H9 (cell line): Measurements from ENCODE around the gene COL4A6. TPM values are rescaled to one million over a fixed set of nuclear protein-coding genes. Genes with fewer than 3 reads are reported as not detected.

Source experiments
- DNase-seq: peaks from one replicate; pipeline ENCODE4 v3.0.0-alpha.2; 2017
- H2AFZ ChIP-seq: one replicate; pipeline ENCODE4 v1.6.1; 2013; ENCODE audit warnings: mild to moderate bottlenecking, low read length, control low read depth, moderate library complexity
- H2AK5ac ChIP-seq: 2 replicates; pipeline ENCODE4 v1.6.1; 2013; ENCODE audit warnings: low read length, control low read depth, mixed read lengths; ENCODE audit not compliant: insufficient read length
- H2BK120ac ChIP-seq: one replicate; pipeline ENCODE4 v1.6.1; 2013; ENCODE audit warnings: low read depth, mild to moderate bottlenecking, low read length, control low read depth, inconsistent platforms; ENCODE audit not compliant: poor library complexity, severe bottlenecking
- H2BK12ac ChIP-seq: 2 replicates; pipeline ENCODE4 v1.6.1; 2013; ENCODE audit warnings: low read length, control low read depth, mixed read lengths, low read depth; ENCODE audit not compliant: insufficient read length
- H2BK15ac ChIP-seq: 2 replicates; pipeline ENCODE4 v1.6.1; 2013; ENCODE audit warnings: low read depth, low read length, control low read depth
- H2BK20ac ChIP-seq: one replicate; pipeline ENCODE4 v1.6.1; 2013; ENCODE audit warnings: low read depth, mild to moderate bottlenecking, low read length, control low read depth, inconsistent platforms; ENCODE audit not compliant: poor library complexity, severe bottlenecking
- H2BK5ac ChIP-seq: 2 replicates; pipeline ENCODE4 v1.6.1; 2013; ENCODE audit warnings: low read length, control low read depth, mixed read lengths; ENCODE audit not compliant: insufficient read length
- H3K14ac ChIP-seq: 2 replicates; pipeline ENCODE4 v1.6.1; 2013; ENCODE audit warnings: low read length, control low read depth; ENCODE audit not compliant: insufficient read depth
- H3K18ac ChIP-seq: 2 replicates; pipeline ENCODE4 v1.6.1; 2013; ENCODE audit warnings: low read depth, mild to moderate bottlenecking, mixed read lengths, low read length, control low read depth; ENCODE audit not compliant: insufficient read length
- H3K23ac ChIP-seq: 2 replicates; pipeline ENCODE4 v1.6.1; 2013; ENCODE audit warnings: low read length, control low read depth, mixed read lengths, low read depth; ENCODE audit not compliant: insufficient read length
- H3K23me2 ChIP-seq: 2 replicates; pipeline ENCODE4 v1.6.1; 2013; ENCODE audit warnings: low read depth, mild to moderate bottlenecking, mixed read lengths, low read length, control low read depth; ENCODE audit not compliant: insufficient read length, poor library complexity, severe bottlenecking
- H3K27ac ChIP-seq: 2 replicates; pipeline ENCODE4 v1.5.1; 2013; ENCODE audit warnings: low read length, control low read depth, mixed read lengths, low read depth; ENCODE audit not compliant: insufficient read length
- H3K27me3 ChIP-seq: 2 replicates; pipeline ENCODE4 v1.6.1; 2013; ENCODE audit warnings: low read length, control low read depth, inconsistent platforms; ENCODE audit not compliant: insufficient read depth
- H3K4ac ChIP-seq: 2 replicates; pipeline ENCODE4 v1.6.1; 2013; ENCODE audit warnings: low read depth, mild to moderate bottlenecking, control low read depth, inconsistent platforms, low read length, moderate library complexity
- H3K4me1 ChIP-seq: 2 replicates; pipeline ENCODE4 v1.6.1; 2013; ENCODE audit warnings: low read length, control low read depth, inconsistent platforms; ENCODE audit not compliant: insufficient read depth
- H3K4me2 ChIP-seq: 2 replicates; pipeline ENCODE4 v1.6.1; 2013; ENCODE audit warnings: low read length, control low read depth, mixed read lengths; ENCODE audit not compliant: insufficient read length, insufficient read depth
- H3K56ac ChIP-seq: 2 replicates; pipeline ENCODE4 v1.6.1; 2013; ENCODE audit warnings: low read depth, mild to moderate bottlenecking, mixed read lengths, low read length, control low read depth; ENCODE audit not compliant: insufficient read length
- H3K79me1 ChIP-seq: 2 replicates; pipeline ENCODE4 v1.6.1; 2013; ENCODE audit warnings: low read depth, mild to moderate bottlenecking, moderate library complexity, low read length, control low read depth, inconsistent platforms; ENCODE audit not compliant: insufficient read depth, poor library complexity, severe bottlenecking
- H3K79me2 ChIP-seq: 2 replicates; pipeline ENCODE4 v1.6.1; 2013; ENCODE audit warnings: low read length, control low read depth, inconsistent platforms; ENCODE audit not compliant: insufficient read depth
- H3K9ac ChIP-seq: 2 replicates; pipeline ENCODE4 v1.6.1; 2013; ENCODE audit warnings: low read length, control low read depth, mixed read lengths; ENCODE audit not compliant: insufficient read length; ENCODE audit errors: extremely low read depth
- H3K9me3 ChIP-seq: one replicate; pipeline ENCODE4 v1.6.1; 2013; ENCODE audit warnings: low read depth, low read length, inconsistent platforms; ENCODE audit not compliant: control insufficient read depth
- H3T11ph ChIP-seq: one replicate; pipeline ENCODE4 v1.6.1; 2013; ENCODE audit warnings: mild to moderate bottlenecking, low read length, control low read depth, inconsistent platforms
- H4K20me1 ChIP-seq: one replicate; pipeline ENCODE4 v1.6.1; 2013; ENCODE audit not compliant: control insufficient read depth, insufficient read length, insufficient read depth
- H4K5ac ChIP-seq: 2 replicates; pipeline ENCODE4 v1.6.1; 2013; ENCODE audit warnings: low read depth, mild to moderate bottlenecking, mixed read lengths, low read length, control low read depth; ENCODE audit not compliant: insufficient read length
- H4K8ac ChIP-seq: replicated peaks from 2 replicates; pipeline ENCODE4 v1.6.1; 2013; ENCODE audit warnings: low read length, control low read depth, mixed read lengths, low read depth; ENCODE audit not compliant: insufficient read length
- H4K91ac ChIP-seq: 2 replicates; pipeline ENCODE4 v1.6.1; 2013; ENCODE audit warnings: low read depth, mild to moderate bottlenecking, moderate library complexity, mixed read lengths, low read length, control low read depth; ENCODE audit not compliant: insufficient read length
- H3K27ac Mint-ChIP-seq, 3 experiments: 2 replicates in 2 of 3; 3 replicates in 1 of 3; pipeline ENCODE4 v1.8.0; 2020 to 2021; ENCODE audit warnings: mixed read lengths in 3 of 3, mild to moderate bottlenecking in 1 of 3, moderate library complexity in 1 of 3
- H3K27me3 Mint-ChIP-seq: 2 replicates; pipeline ENCODE4 v1.8.0; 2021; ENCODE audit warnings: low read depth, mild to moderate bottlenecking, moderate library complexity, mixed read lengths
- H3K36me3 Mint-ChIP-seq, 3 experiments: 2 replicates in 2 of 3; 3 replicates in 1 of 3; pipeline ENCODE4 v1.8.0; 2020 to 2021; ENCODE audit warnings: low read depth in 3 of 3, mixed read lengths in 3 of 3; ENCODE audit not compliant: insufficient read depth in 1 of 3
- H3K4me1 Mint-ChIP-seq, 2 experiments: 2 replicates each; pipeline ENCODE4 v1.8.0; 2020; ENCODE audit warnings: mixed read lengths in 2 of 2
- H3K4me3 Mint-ChIP-seq, 2 experiments: 2 replicates in 1 of 2; 3 replicates in 1 of 2; pipeline ENCODE4 v1.8.0; 2020 to 2021; ENCODE audit warnings: mild to moderate bottlenecking in 2 of 2, mixed read lengths in 2 of 2, moderate library complexity in 1 of 2
- H3K9me3 Mint-ChIP-seq, 2 experiments: 2 replicates in 1 of 2; 3 replicates in 1 of 2; pipeline ENCODE4 v1.8.0; 2020; ENCODE audit warnings: mild to moderate bottlenecking in 2 of 2, mixed read lengths in 2 of 2, moderate library complexity in 1 of 2
- WGBS: extraction: QIAGEN DNeasy Blood & Tissue Kit; methylation state at CpG from one replicate; pipeline ENCODE4 v1.1.7; 2013; ENCODE audit warnings: missing lambda C conversion rate, low lambda C conversion rate, mixed read lengths; ENCODE audit not compliant: insufficient read length; ENCODE audit errors: extremely low coverage; 5-methylcytosine and 5-hydroxymethylcytosine counted together
- total RNA-seq: library from RNA; stranded (reverse); gene quantifications from 2 replicates; pipeline ENCODE4 v1.2.1, GENCODE V29; 2021
- TF ChIP-seq, protein P1 (sequence below): fragments of 200-600 bp; sonication (generic); conservative IDR thresholded peaks from 3 replicates; pipeline ENCODE4 v1.8.0; 2021; ENCODE audit warnings: antibody characterized with exemption, mild to moderate bottlenecking

COL4A6 gene
- total RNA-seq, 1 experiment from 2014 or later: 16.7 TPM

- Mint-ChIP-seq H3K4me1 (peaks cover 16 to 17% of the 10 kb centered on the region in 2 experiments), H3K27me3 (no peaks in the 10 kb centered on the region), H3K4me3 (no peak overlapping the region), H3K36me3 (no peaks in the 10 kb centered on the region; a peak in 1 of 7 replicates), H3K9me3 (no peaks in the 10 kb centered on the region), H3K27ac (no peak overlapping the region)
- Histone ChIP-seq H2BK12ac (no peak overlapping the region), H3K79me2 (no peaks in the 10 kb centered on the region), H3K56ac (no peak overlapping the region), H3K27ac (no peak overlapping the region), H4K8ac (no peak overlapping the region), H2BK120ac (no peak overlapping the region), H4K91ac (no peak overlapping the region), H3K14ac (no peak overlapping the region), H2BK5ac (no peak overlapping the region), H2AK5ac (no peak overlapping the region), H3K23me2 (no peaks in the 10 kb centered on the region), H4K20me1 (no peaks in the 10 kb centered on the region), H3K9ac (no peak overlapping the region), H3T11ph (no peak overlapping the region), H3K27me3 (no peaks in the 10 kb centered on the region), H3K4me2 (no peak overlapping the region), H2BK20ac (no peak overlapping the region), H3K9me3 (no peaks in the 10 kb centered on the region), H2AFZ (no peak overlapping the region), H3K18ac (no peak overlapping the region), H3K4me1 (peaks cover 7% of the 10 kb centered on the region; the same call in 1 of the 2 replicates), H2BK15ac (no peak overlapping the region), H3K4ac (no peak overlapping the region), H3K23ac (no peak overlapping the region), H3K79me1 (no peaks in the 10 kb centered on the region), H4K5ac (no peak overlapping the region)
- no CpG with 5 or more reads among the region's 2 CpGs for WGBS
- DNase-seq: no peak
- TF ChIP-seq, protein P1, sequence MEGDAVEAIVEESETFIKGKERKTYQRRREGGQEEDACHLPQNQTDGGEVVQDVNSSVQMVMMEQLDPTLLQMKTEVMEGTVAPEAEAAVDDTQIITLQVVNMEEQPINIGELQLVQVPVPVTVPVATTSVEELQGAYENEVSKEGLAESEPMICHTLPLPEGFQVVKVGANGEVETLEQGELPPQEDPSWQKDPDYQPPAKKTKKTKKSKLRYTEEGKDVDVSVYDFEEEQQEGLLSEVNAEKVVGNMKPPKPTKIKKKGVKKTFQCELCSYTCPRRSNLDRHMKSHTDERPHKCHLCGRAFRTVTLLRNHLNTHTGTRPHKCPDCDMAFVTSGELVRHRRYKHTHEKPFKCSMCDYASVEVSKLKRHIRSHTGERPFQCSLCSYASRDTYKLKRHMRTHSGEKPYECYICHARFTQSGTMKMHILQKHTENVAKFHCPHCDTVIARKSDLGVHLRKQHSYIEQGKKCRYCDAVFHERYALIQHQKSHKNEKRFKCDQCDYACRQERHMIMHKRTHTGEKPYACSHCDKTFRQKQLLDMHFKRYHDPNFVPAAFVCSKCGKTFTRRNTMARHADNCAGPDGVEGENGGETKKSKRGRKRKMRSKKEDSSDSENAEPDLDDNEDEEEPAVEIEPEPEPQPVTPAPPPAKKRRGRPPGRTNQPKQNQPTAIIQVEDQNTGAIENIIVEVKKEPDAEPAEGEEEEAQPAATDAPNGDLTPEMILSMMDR: no peak
These were observed 134.5 kb downstream of the COL4A6 start for GRCh38 chrX:108303682-108304081.
